Kidney tubule cell (primary cell): ENCODE measurements around the gene GGPS1.
"Not testable (repeated sequence)": the region's sequence is repeated elsewhere in the genome, so short reads cannot be mapped to it uniquely, and the experiment has no call there.

Experiments
- DNase-seq: peaks from one replicate; pipeline ENCODE4 v3.0.0-alpha.2; 2018; ENCODE audit warnings: low spot score

The GGPS1 gene

DNA sequence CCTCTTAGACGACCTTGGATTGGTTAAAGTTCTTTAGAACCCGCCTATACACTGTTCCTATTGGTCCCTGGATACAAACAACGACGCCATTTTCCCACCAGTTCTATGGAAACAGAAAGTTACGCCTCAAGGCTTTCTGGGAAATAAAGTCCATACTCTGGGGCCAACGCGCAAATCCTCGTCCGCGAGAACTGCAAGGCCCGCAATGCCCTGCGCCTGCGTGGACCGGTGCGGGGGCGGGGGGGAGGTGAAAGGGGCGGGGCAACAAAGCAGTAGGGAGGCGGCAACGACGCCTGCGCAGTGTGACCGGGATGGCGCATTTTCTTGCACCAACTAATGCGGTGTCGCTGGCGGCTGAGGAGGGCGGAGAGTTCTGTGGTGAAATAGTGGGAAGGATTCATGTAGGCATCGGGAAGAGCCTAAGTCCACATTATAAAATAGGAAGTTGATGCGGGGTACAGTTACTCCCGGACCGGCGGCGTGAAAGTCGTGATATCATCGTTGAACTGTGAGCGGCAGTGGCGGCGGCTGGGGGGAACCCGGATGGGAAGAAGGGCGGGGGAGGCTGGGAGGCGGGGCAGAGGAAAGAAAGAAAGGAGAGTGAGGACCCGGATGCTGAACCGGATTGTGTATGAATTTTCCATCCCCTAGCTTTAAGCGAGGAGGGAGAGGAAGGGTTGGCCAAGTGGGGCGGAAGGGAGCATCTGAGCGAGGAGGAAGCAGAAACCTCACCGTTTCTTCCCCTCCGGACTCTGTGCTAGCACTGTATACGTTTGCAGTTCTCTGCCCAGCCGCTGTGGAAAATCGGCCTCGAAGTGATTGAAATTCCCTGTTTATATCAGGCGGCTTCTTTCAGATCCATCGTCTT lies at the start of gene GGPS1:
Gene GGPS1, plus strand, starts transcription at position 300 of the 868 bp plus-strand sequence. CDS start 6,695 bp downstream, outside the sequence.
- peak; percentile 100 for DNase-seq

DNA sequence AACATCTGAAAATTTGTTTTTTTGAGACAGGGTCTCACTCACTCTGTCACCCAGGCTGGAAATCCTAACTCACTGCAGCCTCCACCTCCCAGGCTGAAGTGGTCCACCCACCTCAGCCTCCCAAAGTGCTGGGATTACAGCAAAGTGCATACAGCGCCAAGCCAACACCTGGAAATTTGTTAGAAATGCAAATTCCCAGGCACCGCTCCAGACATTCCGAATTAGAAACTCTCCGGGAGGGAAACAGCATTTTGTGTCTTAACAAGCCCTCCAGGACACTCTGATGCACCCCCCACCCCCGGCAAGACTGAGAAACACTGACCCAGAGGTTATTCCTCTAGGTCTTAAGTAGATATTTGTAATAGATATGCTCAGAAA lies 49.5 kb upstream of the GGPS1 start:
- no peak for DNase-seq

DNA sequence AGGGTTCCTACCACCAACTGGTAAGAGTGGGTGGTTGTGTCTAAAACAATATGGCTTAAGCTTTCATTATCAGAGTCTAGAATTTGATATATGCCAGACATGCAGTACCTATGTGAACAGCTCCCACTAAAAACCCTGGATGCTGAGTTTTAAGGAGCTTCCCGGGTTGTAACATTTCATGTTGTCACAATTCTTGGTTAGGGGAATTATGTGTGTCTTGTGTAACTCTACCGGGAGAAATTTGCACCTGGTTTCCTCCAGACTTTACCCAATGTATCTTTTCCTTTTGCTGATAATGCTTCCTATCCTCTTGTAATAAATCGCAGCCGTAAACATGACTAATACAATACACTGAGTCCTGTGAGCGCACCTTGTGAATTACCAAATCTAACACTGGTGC lies 48.7 kb upstream of the GGPS1 start:
- no peak for DNase-seq

DNA sequence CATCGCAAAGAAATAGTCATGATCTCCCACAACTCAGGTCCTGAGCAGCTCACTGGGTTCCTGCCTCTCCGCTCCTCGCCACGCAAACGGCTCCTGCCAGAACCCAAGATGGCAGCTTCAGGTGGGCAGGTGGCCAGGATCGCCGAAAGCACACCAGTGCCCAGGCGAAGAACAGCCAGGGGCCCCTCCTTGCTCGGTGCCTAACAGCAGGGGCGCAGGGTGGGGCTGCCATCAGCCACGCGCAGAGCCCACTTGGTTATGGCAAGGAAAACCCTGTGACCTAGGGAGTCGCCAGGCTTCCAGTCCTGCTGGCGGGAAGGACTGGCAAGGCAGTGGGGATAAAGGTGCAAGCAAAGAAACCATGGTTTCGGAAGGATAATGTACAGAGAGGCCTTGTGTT lies 47.9 kb upstream of the GGPS1 start:
- DNase-seq, result no peak

DNA sequence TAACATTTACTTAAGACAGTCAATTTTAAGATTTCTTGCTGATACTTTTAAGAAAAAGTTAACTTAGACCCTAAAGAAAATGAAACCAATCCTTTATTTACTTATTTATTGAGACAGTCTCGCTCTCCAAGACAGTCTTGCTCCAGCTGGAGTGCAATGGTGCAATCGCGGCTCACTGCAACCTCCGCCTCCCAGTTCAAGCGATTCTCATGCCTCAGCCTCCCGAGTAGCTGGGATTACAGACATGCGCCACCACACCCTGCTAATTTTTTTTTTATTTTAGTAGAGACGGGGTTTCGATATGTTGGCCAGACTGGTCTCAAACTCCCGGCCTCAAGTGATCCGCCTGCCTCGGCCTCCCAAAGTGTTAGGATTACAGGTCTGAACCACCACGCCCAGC lies 44.7 kb upstream of the GGPS1 start:
- not testable (repeated sequence) for DNase-seq

DNA sequence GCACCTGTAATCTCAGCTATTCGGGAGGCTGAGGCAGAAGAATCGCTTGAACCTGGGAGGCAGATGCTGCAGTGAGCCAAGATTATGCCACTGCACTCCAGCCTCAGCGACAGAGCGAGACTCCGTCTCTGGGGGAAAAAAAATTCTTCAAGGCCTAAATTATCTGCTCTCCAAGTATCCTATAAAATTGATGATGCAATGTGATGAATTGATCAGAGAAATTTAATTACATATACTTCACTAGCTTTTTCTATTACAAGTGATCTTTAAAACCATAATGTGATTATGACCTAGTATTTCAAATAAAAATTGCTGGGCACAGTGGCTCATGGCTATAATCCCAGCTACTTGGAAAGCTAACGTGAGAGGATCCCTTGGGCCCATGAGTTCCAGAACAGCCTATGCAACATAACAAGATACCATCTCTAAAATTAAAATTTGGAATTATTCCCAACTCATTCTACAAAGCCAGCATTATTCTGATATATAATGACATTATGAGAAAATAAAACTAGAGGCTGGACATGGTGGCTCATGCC lies 44.1 kb upstream of the GGPS1 start:
- no peak for DNase-seq

- no peak for DNase-seq
These were observed 41.7 kb upstream of the GGPS1 start for GRCh38 chr1:235286667-235287066.

DNA sequence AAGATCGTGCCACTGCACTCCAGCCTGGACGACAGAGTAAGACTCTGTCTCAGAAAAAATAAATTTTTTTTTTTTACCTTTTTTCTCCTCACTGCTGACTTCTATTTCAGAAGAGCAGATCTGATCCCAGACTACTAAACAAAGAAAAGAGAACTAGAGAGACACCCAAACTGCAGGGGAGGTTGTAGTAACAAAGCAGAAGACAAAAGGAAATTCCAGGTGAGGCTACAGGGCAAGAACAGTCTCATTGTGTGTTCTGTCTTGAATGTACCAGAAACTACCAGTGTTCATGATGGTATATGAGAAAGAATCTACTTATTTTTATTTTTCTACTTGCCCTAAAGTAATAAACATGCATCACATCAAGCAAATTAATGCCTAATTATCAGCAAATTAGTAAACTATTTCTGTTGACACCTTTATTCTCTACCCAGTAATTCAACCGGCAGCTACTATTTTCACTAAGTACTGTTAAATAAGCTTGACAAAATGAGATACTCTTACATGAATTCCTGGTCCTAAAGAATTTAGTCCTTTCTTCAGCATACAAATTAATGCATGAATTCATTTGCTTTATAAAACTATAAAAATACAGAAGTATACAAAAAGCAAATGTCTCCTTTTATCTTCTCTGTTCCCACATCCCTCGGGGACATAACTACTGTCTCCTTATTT lies 41.0 kb upstream of the GGPS1 start:
- no peak for DNase-seq

DNA sequence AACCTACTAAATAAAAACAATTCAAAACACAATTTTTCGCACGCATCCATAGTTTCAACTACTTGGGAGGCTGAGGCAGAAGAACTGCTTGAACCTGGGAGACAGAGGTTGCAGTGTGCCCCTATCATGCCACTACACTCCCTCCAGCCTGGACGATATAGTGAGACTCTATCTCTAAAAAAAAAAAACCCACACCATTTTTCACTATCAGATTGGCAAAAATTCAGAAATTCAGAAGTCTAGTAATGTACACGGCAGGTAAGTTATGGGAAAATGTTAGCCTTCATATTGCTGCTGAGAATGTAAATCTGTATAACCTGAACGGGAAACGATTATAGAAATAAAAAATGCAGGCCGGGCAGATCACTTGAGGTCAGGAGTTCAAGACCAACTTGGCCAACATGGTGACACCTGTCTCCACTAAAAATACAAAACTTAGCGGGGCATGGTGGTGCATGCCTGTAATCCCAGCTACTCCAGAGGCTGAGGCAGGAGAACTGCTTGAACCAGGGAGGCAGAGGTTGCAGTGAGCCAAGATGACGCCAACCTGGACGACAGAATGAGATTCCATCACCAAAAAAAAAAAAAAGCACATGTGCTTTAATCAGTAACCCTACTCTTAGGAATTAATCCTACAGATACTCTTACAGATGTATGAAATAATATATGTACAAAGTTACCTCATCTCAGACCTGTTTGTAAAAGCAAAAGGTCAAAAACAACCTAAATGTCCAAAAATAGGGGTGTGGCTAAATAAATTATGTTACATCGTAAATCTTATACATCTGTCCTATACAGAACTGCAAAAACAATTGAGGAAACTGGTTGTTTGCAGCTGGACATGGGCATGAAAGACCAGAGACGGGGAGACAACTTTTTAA lies 38.3 kb upstream of the GGPS1 start:
- no peak for DNase-seq

- DNase-seq, result no peak
These were observed 37.4 kb upstream of the GGPS1 start for GRCh38 chr1:235290740-235291502.

DNA sequence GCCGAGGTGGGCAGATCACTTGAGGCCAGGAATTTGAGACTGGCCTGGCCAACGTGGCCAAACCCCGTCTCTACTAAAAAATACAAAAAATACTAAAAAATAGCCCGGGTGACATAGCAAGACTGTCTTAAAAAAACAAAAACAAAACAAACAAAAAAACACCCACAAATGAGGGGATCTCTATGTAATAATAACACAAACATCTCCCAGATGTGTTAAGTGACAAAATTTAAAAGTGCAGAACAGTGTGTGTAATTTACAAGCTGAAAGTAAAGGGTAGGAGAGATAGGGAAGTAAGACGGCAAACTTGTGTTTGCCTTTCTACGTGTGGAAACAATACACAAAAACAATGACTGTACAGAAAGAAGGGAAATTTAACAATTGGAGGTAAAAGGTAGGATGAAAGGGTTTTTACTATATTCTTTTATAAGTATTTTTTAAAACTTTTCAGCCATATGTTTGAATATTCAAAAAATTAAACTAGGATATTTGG lies 36.7 kb upstream of the GGPS1 start:
- DNase-seq, result no peak

- no peak for DNase-seq
These were observed 35.6 kb upstream of the GGPS1 start for GRCh38 chr1:235292790-235293189.

GRCh38 chr1:235293322-235293942 lies 34.9 kb upstream of the GGPS1 start:
- DNase-seq, result no peak

- peak; percentile 61 for DNase-seq
These were observed 32.4 kb upstream of the GGPS1 start for GRCh38 chr1:235295902-235296350.

GRCh38 chr1:235296729-235297128 lies 31.6 kb upstream of the GGPS1 start:
- DNase-seq, result no peak

GRCh38 chr1:235297579-235297978 lies 30.8 kb upstream of the GGPS1 start:
- DNase-seq, result no peak

DNA sequence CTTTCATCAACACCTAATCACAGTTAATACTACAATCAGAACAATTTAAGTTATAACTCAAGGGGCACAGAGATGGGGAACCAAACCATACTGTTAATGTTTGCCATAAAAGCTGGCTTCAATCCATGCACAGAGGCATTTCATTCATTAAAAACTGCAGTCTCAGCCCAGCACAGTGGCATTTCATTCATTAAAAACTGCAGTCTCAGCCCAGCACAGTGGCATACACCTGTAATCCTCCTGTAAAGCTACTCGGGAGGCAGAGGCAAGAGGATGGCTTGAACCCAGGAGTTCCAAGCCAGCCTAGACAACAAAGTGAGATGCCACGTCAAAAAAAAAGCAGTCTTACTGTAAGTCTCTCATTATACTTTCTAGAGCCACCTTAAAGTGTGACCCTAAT lies 29.6 kb upstream of the GGPS1 start:
- DNase-seq, result no peak

GRCh38 chr1:235299169-235299858 lies 29.1 kb upstream of the GGPS1 start:
- DNase-seq, result no peak

- DNase-seq, result no peak
These were observed 26.2 kb upstream of the GGPS1 start for GRCh38 chr1:235302143-235302542.
